Measurements from ENCODE around the gene TRAM2. TPM values are rescaled to one million over a fixed set of nuclear protein-coding genes. Genes with fewer than 3 reads are reported as not detected.

TRAM2 gene
- total and polyA plus RNA-seq, 2 of the 13 experiments (the other 11 are each of a cell fraction or from before 2014, with no cell fraction given), result 49.1 to 72.5 TPM

GRCh38 chr6:52598123-52598823 is 21.4 kb upstream of the TRAM2 start (continued):
- TF ChIP-seq MNT (IDR thresholded peaks at IDR 0.05) (peak; percentile 27; the same call in 1 of the 2 replicates), ZNF44 (CRISPR knock-in tag; IDR thresholded peaks at IDR 0.05) (no peak), FOXJ3 (CRISPR knock-in tag; IDR thresholded peaks at IDR 0.05; ENCODE audit: borderline replicate concordance) (peak; percentile 93), NAIF1 (CRISPR knock-in tag; IDR thresholded peaks at IDR 0.05; ENCODE audit: borderline replicate concordance) (peak; percentile 91; the same call in 1 of the 2 replicates), ZNF274 (CRISPR knock-in tag; IDR thresholded peaks at IDR 0.05) (peak; percentile 43; the same call in 1 of the 2 replicates), ZNF451 (CRISPR knock-in tag; IDR thresholded peaks at IDR 0.05) (no peak), ZNF780A (CRISPR knock-in tag; IDR thresholded peaks at IDR 0.05) (no peak; the same call in 1 of the 2 replicates), TP53 (CRISPR knock-in tag; conservative IDR thresholded peaks at IDR 0.05) (0 out of 2 replicates have a peak, but pooled peaks have one; percentile 82), ZNF607 (CRISPR knock-in tag; IDR thresholded peaks at IDR 0.05; ENCODE audit: borderline replicate concordance) (peak; percentile 54; the same call in 1 of the 2 replicates), TGIF2 (CRISPR knock-in tag; IDR thresholded peaks at IDR 0.05) (peak; percentile 84), DPF2 (CRISPR knock-in tag; IDR thresholded peaks at IDR 0.05; ENCODE audit: borderline replicate concordance, low read depth) (peak; percentile 60), ZNF276 (CRISPR knock-in tag; IDR thresholded peaks at IDR 0.05; ENCODE audit: low read depth) (peak; percentile 74; the same call in 1 of the 2 replicates), POLR2G (IDR thresholded peaks at IDR 0.05; ENCODE audit: low read depth, low read length) (peak; percentile 96), GPN1 (CRISPR knock-in tag; IDR thresholded peaks at IDR 0.05; ENCODE audit: borderline replicate concordance) (no peak), ZNF235 (CRISPR knock-in tag; IDR thresholded peaks at IDR 0.05; ENCODE audit: borderline replicate concordance) (no peak), CAMTA2 (CRISPR knock-in tag; IDR thresholded peaks at IDR 0.05; ENCODE audit: borderline replicate concordance) (no peak), ADNP (CRISPR knock-in tag; IDR thresholded peaks at IDR 0.05) (0 out of 2 replicates have a peak, but pooled peaks have one; percentile 43), ZNF639 (CRISPR knock-in tag; conservative IDR thresholded peaks at IDR 0.05) (no peak; the same call in 1 of the 2 replicates), HOXA7 (CRISPR knock-in tag; IDR thresholded peaks at IDR 0.05) (no peak), ZNF7 (CRISPR knock-in tag; IDR thresholded peaks at IDR 0.05) (peak; percentile 5; the same call in 1 of the 2 replicates), IRF1 (CRISPR knock-in tag; IDR thresholded peaks at IDR 0.05; ENCODE audit: low read depth) (no peak), ZNF629 (CRISPR knock-in tag; conservative IDR thresholded peaks at IDR 0.05) (no peak; the same call in none of the 2 replicates), ARNT2 (CRISPR knock-in tag; IDR thresholded peaks at IDR 0.05; ENCODE audit: low read depth) (peak; percentile 66; the same call in 1 of the 2 replicates), SRF (IDR thresholded peaks at IDR 0.05; ENCODE audit: low read depth, low read length) (peak; percentile 71), ZNF670 (CRISPR knock-in tag; IDR thresholded peaks at IDR 0.05; ENCODE audit: borderline replicate concordance) (no peak)

Measured in HepG2 (cell line).